Nephron (organoid): ENCODE measurements around the gene THBD.

ENCODE experiments used
- H3K27ac Mint-ChIP-seq, 3 experiments: 2 replicates each; pipeline ENCODE4 v1.8.0; 2020; ENCODE audit warnings: mixed read lengths in 3 of 3, mild to moderate bottlenecking in 2 of 3, moderate library complexity in 1 of 3
- H3K27me3 Mint-ChIP-seq: 2 replicates; pipeline ENCODE4 v1.8.0; 2021; ENCODE audit warnings: low read depth, mild to moderate bottlenecking, moderate library complexity, mixed read lengths
- H3K36me3 Mint-ChIP-seq: 2 replicates; pipeline ENCODE4 v1.8.0; 2020; ENCODE audit warnings: low read depth, mixed read lengths
- H3K4me1 Mint-ChIP-seq: 2 replicates; pipeline ENCODE4 v1.8.0; 2020; ENCODE audit warnings: mixed read lengths
- H3K4me3 Mint-ChIP-seq, 3 experiments: 2 replicates each; pipeline ENCODE4 v1.8.0; 2020; ENCODE audit warnings: mild to moderate bottlenecking in 3 of 3, mixed read lengths in 3 of 3, moderate library complexity in 2 of 3
- H3K9me3 Mint-ChIP-seq: 2 replicates; pipeline ENCODE4 v1.8.0; 2020; ENCODE audit warnings: mixed read lengths
- CTCF ChIP-seq, 3 experiments: fragments of 200-600 bp; sonication (generic); IDR thresholded peaks; one replicate each; pipeline ENCODE4 v1.5.0; 2021; ENCODE audit warnings: antibody characterized with exemption in 3 of 3; ENCODE audit not compliant: unreplicated experiment in 3 of 3

The THBD gene

GRCh38 chr20:23050076-23050838, 785 bp upstream of the THBD start:
- no peak for TF ChIP-seq CTCF (IDR thresholded peaks at IDR 0.05; ENCODE audit: unreplicated experiment in 3 of 3)
- peak overlapping the region in 2 of 3 experiments; percentile 5 to 74 for H3K27ac Mint-ChIP-seq
- H3K4me1 Mint-ChIP-seq, result peaks cover 26% of the 10 kb centered on the region
- H3K4me3 Mint-ChIP-seq, result peak overlapping the region; percentile 91 to 94 (median 92)
- no peaks in the 10 kb centered on the region for H3K36me3 Mint-ChIP-seq
- peaks cover 85% of the 10 kb centered on the region for H3K27me3 Mint-ChIP-seq
- peaks cover 4% of the 10 kb centered on the region for H3K9me3 Mint-ChIP-seq

- H3K4me1 Mint-ChIP-seq, result peaks cover 31% of the 10 kb centered on the region
- TF ChIP-seq CTCF (IDR thresholded peaks at IDR 0.05; ENCODE audit: unreplicated experiment in 3 of 3), result peak in 2 of 3 experiments; percentile 31 to 42
- H3K9me3 Mint-ChIP-seq, result peaks cover 4% of the 10 kb centered on the region
- peak overlapping the region; percentile 72 for H3K4me3 Mint-ChIP-seq
- no peak overlapping the region for H3K27ac Mint-ChIP-seq
- H3K36me3 Mint-ChIP-seq, result no peaks in the 10 kb centered on the region
- peaks cover 91% of the 10 kb centered on the region for H3K27me3 Mint-ChIP-seq
These were observed 930 bp downstream of the THBD start for GRCh38 chr20:23048283-23049200.

- peak overlapping the region; percentile 46 to 60 (median 48) for H3K4me3 Mint-ChIP-seq
These were observed 1.7 kb downstream of the THBD start for GRCh38 chr20:23047738-23048214.

GRCh38 chr20:23047001-23047737, 2.3 kb downstream of the THBD start:
- H3K36me3 Mint-ChIP-seq, result no peaks in the 10 kb centered on the region
- H3K27me3 Mint-ChIP-seq, result peaks cover 91% of the 10 kb centered on the region
- no peaks in the 10 kb centered on the region for H3K9me3 Mint-ChIP-seq
- H3K4me3 Mint-ChIP-seq, result peak overlapping the region; percentile 58 to 67 (median 60)
- TF ChIP-seq CTCF (IDR thresholded peaks at IDR 0.05; ENCODE audit: unreplicated experiment in 3 of 3), result no peak
- no peak overlapping the region for H3K27ac Mint-ChIP-seq
- H3K4me1 Mint-ChIP-seq, result peaks cover 31% of the 10 kb centered on the region

More at GRCh38 chr20:23047738-23048214, 1.7 kb downstream of the THBD start:
- no peak overlapping the region for H3K27ac Mint-ChIP-seq
- H3K36me3 Mint-ChIP-seq, result no peaks in the 10 kb centered on the region
- peaks cover 4% of the 10 kb centered on the region for H3K9me3 Mint-ChIP-seq
- peaks cover 31% of the 10 kb centered on the region for H3K4me1 Mint-ChIP-seq
- peaks cover 91% of the 10 kb centered on the region for H3K27me3 Mint-ChIP-seq
- TF ChIP-seq CTCF (IDR thresholded peaks at IDR 0.05; ENCODE audit: unreplicated experiment in 3 of 3), result no peak

GRCh38 chr20:23046431-23046830, 3.0 kb downstream of the THBD start:
- Mint-ChIP-seq H3K4me3 (peak overlapping the region in 1 of 3 experiments; percentile 67), H3K4me1 (peaks cover 29% of the 10 kb centered on the region), H3K9me3 (no peaks in the 10 kb centered on the region), H3K27ac (no peak overlapping the region), H3K27me3 (peaks cover 91% of the 10 kb centered on the region), H3K36me3 (no peaks in the 10 kb centered on the region)
- TF ChIP-seq CTCF (IDR thresholded peaks at IDR 0.05; ENCODE audit: unreplicated experiment in 3 of 3), result no peak
